ENCODE data around the gene KLHL1. TPM values are rescaled to one million over a fixed set of nuclear protein-coding genes. Genes with fewer than 3 reads are reported as not detected.

KLHL1 gene
- total RNA-seq, 1 experiment from 2014 or later: not detected

- in situ Hi-C loops (cut with HindIII; ENCODE audit: low pct_unique_long_range_greater_than_20kb, low sequenced_read_pairs) (no loop called here), intact Hi-C loops (cut with micrococcal nuclease; ENCODE audit: unreplicated experiment) (no loop called here)
- DNase-seq (ENCODE audit: low read depth, low spot score) (no peak), ATAC-seq (no peak)
- ChIA-PET POLR2A (no interaction called here), CTCF (no interaction called here)
- BruUV-seq (replicated peaks): no TSS peak
- no peak for TF ChIP-seq POLR2AphosphoS5 (IDR thresholded peaks at IDR 0.05; ENCODE audit: low read depth, low read length)
- TF ChIP-seq SIN3A (IDR thresholded peaks at IDR 0.05; ENCODE audit: borderline replicate concordance, insufficient read depth, low read depth, low read length): no peak
- TF ChIP-seq TCF7L2 (IDR thresholded peaks at IDR 0.05; ENCODE audit: low read depth, low read length): no peak
- no peak for TF ChIP-seq REST (IDR thresholded peaks at IDR 0.05; ENCODE audit: insufficient read depth in 1 of 2, low read depth in 2 of 2, low read length in 1 of 2)
- no peak for TF ChIP-seq CTCF (IDR thresholded peaks at IDR 0.05)
- no peak overlapping the region for H3K27ac ChIP-seq (ENCODE audit: low read length)
- H3K9me3 ChIP-seq (ENCODE audit: control insufficient read depth, insufficient read depth, low read depth, low read length): no peaks in the 10 kb centered on the region
- no peak overlapping the region for H3K4me3 ChIP-seq (ENCODE audit: low read depth in 2 of 2, low read length in 2 of 2)
- H3K36me3 ChIP-seq (ENCODE audit: control insufficient read depth, insufficient read depth, low read length): no peaks in the 10 kb centered on the region
- no peaks in the 10 kb centered on the region for H3K4me1 ChIP-seq (ENCODE audit: control insufficient read depth, insufficient read depth, low read length)
- no peaks in the 10 kb centered on the region for H3K27me3 ChIP-seq (ENCODE audit: control insufficient read depth, insufficient read depth, low read length)
These were observed 18.1 kb downstream of the KLHL1 start for GRCh38 chr13:70090036-70090723.

GRCh38 chr13:70088926-70089325 lies 19.3 kb downstream of the KLHL1 start:
- POLR2A ChIA-PET: no interaction called here
- no peak for TF ChIP-seq SIN3A (IDR thresholded peaks at IDR 0.05; ENCODE audit: borderline replicate concordance, insufficient read depth, low read depth, low read length)
- TF ChIP-seq CTCF (IDR thresholded peaks at IDR 0.05): no peak
- TF ChIP-seq REST (IDR thresholded peaks at IDR 0.05; ENCODE audit: insufficient read depth in 1 of 2, low read depth in 2 of 2, low read length in 1 of 2): no peak
- no peak for TF ChIP-seq TCF7L2 (IDR thresholded peaks at IDR 0.05; ENCODE audit: low read depth, low read length)
- TF ChIP-seq POLR2AphosphoS5 (IDR thresholded peaks at IDR 0.05; ENCODE audit: low read depth, low read length): no peak
- H3K4me3 ChIP-seq (ENCODE audit: low read depth in 2 of 2, low read length in 2 of 2): no peak overlapping the region
- H3K27ac ChIP-seq (ENCODE audit: low read length): no peak overlapping the region
- no peaks in the 10 kb centered on the region for H3K4me1 ChIP-seq (ENCODE audit: control insufficient read depth, insufficient read depth, low read length)
- ATAC-seq: no peak
- intact Hi-C loops (cut with micrococcal nuclease; ENCODE audit: unreplicated experiment): no loop called here
- in situ Hi-C loops (cut with HindIII; ENCODE audit: low pct_unique_long_range_greater_than_20kb, low sequenced_read_pairs): no loop called here
- no peaks in the 10 kb centered on the region for H3K27me3 ChIP-seq (ENCODE audit: control insufficient read depth, insufficient read depth, low read length)
- no peaks in the 10 kb centered on the region for H3K36me3 ChIP-seq (ENCODE audit: control insufficient read depth, insufficient read depth, low read length)
- CTCF ChIA-PET: no interaction called here
- DNase-seq (ENCODE audit: low read depth, low spot score): no peak
- BruUV-seq (replicated peaks): no TSS peak
- no peaks in the 10 kb centered on the region for H3K9me3 ChIP-seq (ENCODE audit: control insufficient read depth, insufficient read depth, low read depth, low read length)

All from Panc1 (cell line).